Lower lobe of right lung (tissue), 2 donors: ENCODE measurements around the gene LRIT2. TPM values are rescaled to one million over a fixed set of nuclear protein-coding genes. Genes with fewer than 3 reads are reported as not detected.

Source experiments
- ATAC-seq, 2 donors: fragments of 200-7000 bp; cut with Tn5 transposase; one replicate each; pipeline ENCODE4 v1.9.1; 2020 to 2022; ENCODE audit warnings: mild to moderate bottlenecking in 2 of 2, moderate library complexity in 2 of 2
- DNase-seq: peaks from one replicate; pipeline ENCODE4 v3.0.0-alpha.2; 2020
- H3K27ac ChIP-seq: fragments of 200-600 bp; one replicate; pipeline ENCODE4 v1.8.0; 2022
- H3K27me3 ChIP-seq: fragments of 200-600 bp; one replicate; pipeline ENCODE4 v1.8.0; 2022; ENCODE audit warnings: low read depth
- H3K36me3 ChIP-seq: fragments of 200-600 bp; one replicate; pipeline ENCODE4 v1.8.0; 2022; ENCODE audit warnings: mild to moderate bottlenecking
- H3K4me1 ChIP-seq: fragments of 200-600 bp; one replicate; pipeline ENCODE4 v1.8.0; 2022
- H3K4me3 ChIP-seq: fragments of 200-600 bp; one replicate; pipeline ENCODE4 v1.8.0; 2022; ENCODE audit warnings: mild to moderate bottlenecking
- H3K9me3 ChIP-seq: fragments of 200-600 bp; one replicate; pipeline ENCODE4 v1.8.0; 2022
- intact Hi-C: fragments of 100-400 bp; cut with DNase I; formaldehyde crosslinking; loops from one replicate; pipeline ENCODE4 v1.11.0; 2022
- total RNA-seq: library from RNA; stranded (reverse); fragmentation: NEBNext Ultra II Directional; extraction: Animal tissue kit (Norgen Biotek cat#: 25700); gene quantifications from one replicate; pipeline ENCODE4 v1.2.1, GENCODE V29; 2021
- TF ChIP-seq, protein P1 (sequence below): fragments of 200-600 bp; IDR thresholded peaks from one replicate; pipeline ENCODE4 v1.8.0; 2022; ENCODE audit warnings: antibody characterized with exemption, mild to moderate bottlenecking
- donor health status: DM: no; HTN: yes; CAD: no; lungs with severe emphysema.

The LRIT2 gene
- total RNA-seq, 1 donor from 2014 or later = not detected

DNA sequence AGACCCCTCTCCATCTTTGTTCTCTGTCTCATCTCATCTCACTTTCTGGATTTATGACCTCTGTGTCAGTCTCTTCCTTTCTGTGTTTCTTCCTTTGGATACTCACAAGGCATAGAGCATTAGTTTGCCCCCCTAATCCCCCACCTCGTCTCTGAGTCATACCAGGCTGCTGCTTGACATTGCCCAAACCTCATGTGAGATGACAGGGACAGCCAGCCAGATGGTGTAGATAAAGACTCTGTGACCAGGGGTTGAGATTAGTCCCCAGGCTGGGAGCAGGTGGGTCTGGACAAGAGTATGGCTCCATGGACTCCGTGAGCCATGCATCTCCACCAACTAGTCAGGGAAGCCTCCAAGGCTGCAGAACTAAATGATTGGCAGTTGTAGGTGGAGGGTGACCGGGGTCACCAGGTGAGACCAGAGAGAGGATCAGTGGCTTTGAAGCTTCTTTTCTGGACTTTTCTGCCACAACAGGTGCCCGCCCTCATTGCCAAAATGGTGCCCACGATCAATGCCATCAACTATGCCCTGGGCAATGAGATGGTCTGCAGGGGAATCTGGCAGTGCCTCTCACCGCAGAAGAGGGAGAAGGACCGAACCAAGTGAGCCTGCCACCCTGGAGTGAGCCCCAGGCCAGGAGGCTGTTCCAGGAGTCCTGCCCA is 32.8 kb upstream of the LRIT2 start:
- DNase-seq = no peak
- no peak for ATAC-seq
- Histone ChIP-seq H3K27ac (no peak overlapping the region), H3K4me3 (no peak overlapping the region), H3K9me3 (no peaks in the 10 kb centered on the region), H3K4me1 (no peaks in the 10 kb centered on the region), H3K27me3 (peaks cover 8% of the 10 kb centered on the region), H3K36me3 (no peaks in the 10 kb centered on the region)
- intact Hi-C loops = no loop called here
- TF ChIP-seq, protein P1, sequence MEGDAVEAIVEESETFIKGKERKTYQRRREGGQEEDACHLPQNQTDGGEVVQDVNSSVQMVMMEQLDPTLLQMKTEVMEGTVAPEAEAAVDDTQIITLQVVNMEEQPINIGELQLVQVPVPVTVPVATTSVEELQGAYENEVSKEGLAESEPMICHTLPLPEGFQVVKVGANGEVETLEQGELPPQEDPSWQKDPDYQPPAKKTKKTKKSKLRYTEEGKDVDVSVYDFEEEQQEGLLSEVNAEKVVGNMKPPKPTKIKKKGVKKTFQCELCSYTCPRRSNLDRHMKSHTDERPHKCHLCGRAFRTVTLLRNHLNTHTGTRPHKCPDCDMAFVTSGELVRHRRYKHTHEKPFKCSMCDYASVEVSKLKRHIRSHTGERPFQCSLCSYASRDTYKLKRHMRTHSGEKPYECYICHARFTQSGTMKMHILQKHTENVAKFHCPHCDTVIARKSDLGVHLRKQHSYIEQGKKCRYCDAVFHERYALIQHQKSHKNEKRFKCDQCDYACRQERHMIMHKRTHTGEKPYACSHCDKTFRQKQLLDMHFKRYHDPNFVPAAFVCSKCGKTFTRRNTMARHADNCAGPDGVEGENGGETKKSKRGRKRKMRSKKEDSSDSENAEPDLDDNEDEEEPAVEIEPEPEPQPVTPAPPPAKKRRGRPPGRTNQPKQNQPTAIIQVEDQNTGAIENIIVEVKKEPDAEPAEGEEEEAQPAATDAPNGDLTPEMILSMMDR = no peak

DNA sequence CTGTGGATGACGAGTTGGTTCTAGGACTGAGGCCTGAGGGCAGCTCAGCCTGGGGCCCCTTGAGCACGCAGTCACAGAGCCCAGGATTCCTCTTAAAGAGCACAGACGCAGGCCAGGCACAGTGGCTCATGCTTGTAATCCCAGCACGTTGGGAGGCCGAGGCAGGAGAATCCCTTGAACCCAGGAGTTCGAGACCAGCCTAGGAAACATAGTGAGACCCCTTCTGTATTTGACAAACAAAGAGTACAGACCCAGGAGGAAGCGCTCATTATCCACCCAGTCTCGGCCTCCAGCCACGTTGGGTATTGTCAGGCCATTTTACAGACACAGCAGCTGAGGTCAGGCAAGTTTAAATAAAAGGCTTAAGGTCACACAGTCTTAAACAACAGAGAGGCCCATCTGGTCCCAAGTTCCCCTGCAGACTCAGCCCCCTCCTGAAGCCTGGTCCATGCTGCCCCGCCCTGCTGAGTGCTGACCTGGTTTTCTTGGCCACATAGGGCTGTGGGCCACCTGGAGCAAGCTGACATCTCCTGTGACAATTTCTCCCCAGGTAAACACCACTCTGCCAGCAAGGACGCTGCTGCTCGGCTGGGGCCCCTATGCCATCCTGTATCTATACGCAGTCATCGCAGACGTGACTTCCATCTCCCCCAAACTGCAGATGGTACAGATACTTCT is 32.1 kb upstream of the LRIT2 start:
- no peak for ATAC-seq
- intact Hi-C loops = no loop called here

DNA sequence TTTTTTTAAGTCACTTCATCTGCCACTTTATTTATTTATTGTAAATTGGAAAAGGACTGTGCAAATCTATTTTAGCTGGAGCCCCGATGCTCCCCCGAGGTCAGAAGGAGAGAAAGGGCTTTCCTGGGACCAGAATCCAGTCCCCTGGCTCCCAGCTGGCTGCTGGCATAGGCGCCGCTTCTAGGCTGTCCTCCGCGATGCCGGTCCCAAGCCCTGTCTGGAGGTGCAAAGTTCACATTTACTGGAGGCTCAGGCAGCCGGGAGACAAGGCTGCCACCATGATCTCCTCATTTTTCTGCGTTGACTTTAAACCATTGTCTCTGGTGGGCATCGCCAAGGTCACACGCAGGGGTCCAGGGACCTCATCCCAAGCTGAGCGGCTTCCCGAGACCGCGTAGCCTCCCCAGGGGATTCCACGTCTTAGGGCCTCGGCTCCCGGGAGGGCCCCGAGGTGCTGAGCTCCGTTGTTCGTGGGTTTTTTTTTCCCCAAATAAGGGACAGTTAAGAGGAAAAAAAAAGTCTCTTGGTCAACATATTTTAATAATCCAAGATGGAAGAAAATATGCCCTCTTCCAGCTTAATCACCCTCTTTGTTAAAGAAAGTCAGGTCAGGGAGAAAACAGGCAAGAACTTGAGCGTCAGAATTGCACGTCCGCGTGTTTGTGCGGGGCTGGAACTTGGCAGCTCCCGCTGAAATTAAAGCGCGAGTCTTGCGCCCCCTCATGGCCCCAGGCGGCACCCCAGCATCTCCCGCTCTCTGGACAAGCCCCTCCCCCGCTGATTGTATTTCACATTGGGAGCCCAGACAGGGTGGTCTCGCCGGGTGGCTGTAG is 31.4 kb upstream of the LRIT2 start:
- no peaks in the 10 kb centered on the region for H3K36me3 ChIP-seq
- TF ChIP-seq, protein P1 = peak; percentile 60
- intact Hi-C loops = no loop called here
- no peaks in the 10 kb centered on the region for H3K9me3 ChIP-seq
- DNase-seq = no peak
- H3K4me3 ChIP-seq = no peak overlapping the region
- H3K27ac ChIP-seq = no peak overlapping the region
- peak; percentile 68 for ATAC-seq
- no peaks in the 10 kb centered on the region for H3K4me1 ChIP-seq
- H3K27me3 ChIP-seq = peaks cover 8% of the 10 kb centered on the region

More for the DNA sequence above, 32.1 kb upstream of the LRIT2 start:
- no peaks in the 10 kb centered on the region for H3K4me1 ChIP-seq
- no peak overlapping the region for H3K4me3 ChIP-seq
- no peak for DNase-seq
- no peak overlapping the region for H3K27ac ChIP-seq
- H3K36me3 ChIP-seq = no peaks in the 10 kb centered on the region
- peaks cover 8% of the 10 kb centered on the region for H3K27me3 ChIP-seq
- TF ChIP-seq, protein P1 = no peak
- no peaks in the 10 kb centered on the region for H3K9me3 ChIP-seq

DNA sequence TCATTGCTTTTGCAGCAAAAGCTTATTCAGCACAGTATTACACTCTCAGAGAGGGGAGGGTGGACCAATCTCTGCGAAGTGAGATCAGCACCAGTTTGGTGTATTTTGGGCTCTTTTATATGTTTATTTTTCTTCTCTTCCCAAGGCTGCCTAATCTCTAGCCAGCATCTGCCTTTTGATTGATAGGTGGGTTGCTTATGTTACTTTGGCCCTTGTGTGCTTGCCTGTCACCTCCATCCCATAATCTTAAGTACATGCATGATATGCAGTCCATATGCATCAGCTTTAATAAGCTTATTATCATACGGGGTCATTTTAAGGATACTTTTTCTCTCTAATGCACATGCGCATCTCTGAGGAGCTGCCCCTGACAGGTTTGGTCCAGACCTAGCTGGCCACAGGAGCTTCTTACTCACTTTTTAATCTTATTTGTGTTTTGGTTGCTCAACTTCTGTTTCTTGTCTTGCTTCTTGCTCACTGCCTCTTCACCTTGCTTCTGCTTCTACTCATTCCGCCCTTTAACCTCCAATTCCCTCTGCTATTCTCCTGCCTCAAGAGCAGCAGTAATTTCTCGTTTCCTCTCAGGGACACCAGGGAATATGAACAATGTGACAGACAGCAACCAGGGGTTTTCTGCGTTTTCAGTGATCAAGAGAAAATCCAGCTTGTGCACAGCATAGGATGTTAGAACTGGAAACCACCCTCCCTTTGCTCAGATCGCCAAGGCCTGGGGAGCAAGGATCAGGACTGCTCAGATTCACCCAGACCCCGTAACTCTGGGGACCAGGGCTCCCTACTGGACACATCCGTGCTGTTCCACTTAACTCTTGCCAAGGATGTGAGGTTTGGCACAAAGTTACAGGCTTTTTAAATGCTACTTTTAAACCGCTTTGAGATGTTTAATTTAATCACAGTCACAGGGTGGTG is 29.5 kb upstream of the LRIT2 start:
- ATAC-seq (no peak), DNase-seq (no peak)
- intact Hi-C loops = no loop called here
- Histone ChIP-seq H3K27ac (no peak overlapping the region), H3K4me1 (no peaks in the 10 kb centered on the region), H3K27me3 (no peaks in the 10 kb centered on the region), H3K4me3 (no peak overlapping the region), H3K36me3 (no peaks in the 10 kb centered on the region), H3K9me3 (no peaks in the 10 kb centered on the region)
- TF ChIP-seq, protein P1 = no peak

DNA sequence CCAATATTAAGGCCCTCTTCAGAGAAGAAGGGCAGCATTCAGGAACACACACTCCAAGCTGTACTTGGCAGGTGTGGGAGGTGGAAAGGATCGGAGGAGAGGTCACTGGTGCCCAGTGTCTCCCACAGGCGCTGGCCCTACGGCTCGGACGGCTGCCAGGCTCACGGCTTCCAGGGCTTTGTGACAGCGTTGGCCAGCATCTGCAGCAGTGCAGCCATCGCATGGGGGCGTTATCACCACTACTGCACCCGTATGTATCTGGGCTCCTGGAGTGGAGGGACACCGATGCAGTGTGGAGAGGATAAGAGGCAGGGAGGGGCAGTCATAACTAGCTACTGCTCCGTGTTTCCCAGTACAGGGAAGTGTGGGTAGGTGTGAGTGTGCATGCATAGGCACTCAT is 23.4 kb upstream of the LRIT2 start:
- H3K4me1 ChIP-seq = no peaks in the 10 kb centered on the region
- TF ChIP-seq, protein P1 = no peak
- H3K9me3 ChIP-seq = no peaks in the 10 kb centered on the region
- no peak for DNase-seq
- ATAC-seq = no peak
- intact Hi-C loops = no loop called here
- no peaks in the 10 kb centered on the region for H3K27me3 ChIP-seq
- no peak overlapping the region for H3K27ac ChIP-seq
- no peaks in the 10 kb centered on the region for H3K36me3 ChIP-seq
- H3K4me3 ChIP-seq = no peak overlapping the region
